K562 (cell line): Measurements from ENCODE around the gene SYT6. TPM values are rescaled to one million over a fixed set of nuclear protein-coding genes. Genes with fewer than 3 reads are reported as not detected.

Experiments
- ATAC-seq: fragments of 200-7000 bp; cut with Tn5 transposase; 3 replicates; pipeline ENCODE4 v1.9.1; 2020; ENCODE audit warnings: moderate library complexity
- BruUV-seq: library from RNA; stranded (reverse); fragments of 400-500 nt; replicated peaks from 2 replicates; lab custom pipeline; 2021; lab: Mats Ljungman, UMichigan
- CTCF ChIA-PET: fragments of 300-600 bp; formaldehyde crosslinking; extraction: SDS; loops from one replicate; lab custom pipeline; 2021; ENCODE audit warnings: low intra/inter-chr PET ratio; lab: Yijun Ruan, JAX
- POLR2A ChIA-PET: fragments of 300-600, 350-650 bp; sonication (Branson Sonifier 250); formaldehyde crosslinking; extraction: SDS; loops from one replicate; lab custom pipeline; 2021; ENCODE audit warnings: antibody characterized with exemption, inconsistent platforms; lab: Yijun Ruan, JAX
- DNase-seq, 4 experiments: peaks; one replicate each; pipeline versions ENCODE4 v3.0.0 to v3.0.0-alpha.2; 2011 to 2018; ENCODE audit warnings: low spot score in 3 of 4, mixed read lengths in 3 of 4; ENCODE audit errors: extremely low read depth in 1 of 4
- FAIRE-seq: peaks from 2 replicates; lab custom pipeline; 2011; peaks lifted over from hg19 to GRCh38; lab: Jason Lieb, UNC
- H2AFZ ChIP-seq: 2 replicates; pipeline ENCODE4 v1.6.0; 2011; ENCODE audit warnings: low read depth, low read length, control low read depth, inconsistent platforms
- H3K27ac ChIP-seq: fragments of 200-600 bp; 3 replicates; pipeline ENCODE4 v1.8.0; 2011; ENCODE audit warnings: low read depth, mild to moderate bottlenecking, control low read depth, inconsistent platforms, low read length, moderate library complexity, mixed read lengths; ENCODE audit errors: extremely low read depth
- H3K27me3 ChIP-seq, 2 experiments: fragments of 300-600 bp in 1 of 2; 2 replicates in 1 of 2; 3 replicates in 1 of 2; pipeline versions ENCODE4 v1.6.0 to v1.8.0; 2011; ENCODE audit warnings: inconsistent platforms in 2 of 2, low read length in 2 of 2, mild to moderate bottlenecking in 1 of 2, mixed read lengths in 1 of 2, moderate library complexity in 1 of 2; ENCODE audit not compliant: control insufficient read depth in 2 of 2, insufficient read depth in 2 of 2
- H3K36me3 ChIP-seq: fragments of 300-600 bp; 3 replicates; pipeline ENCODE4 v1.8.0; 2011; ENCODE audit warnings: mild to moderate bottlenecking, low read length, inconsistent platforms; ENCODE audit not compliant: control insufficient read depth, insufficient read depth
- H3K4me1 ChIP-seq, 2 experiments: fragments of 200-600 bp in 1 of 2; replicated peaks in 1 of 2; 2 replicates in 1 of 2; 3 replicates in 1 of 2; pipeline versions ENCODE4 v1.5.1 to v1.8.0; 2011; ENCODE audit warnings: inconsistent platforms in 2 of 2, low read length in 2 of 2, mild to moderate bottlenecking in 1 of 2, mixed read lengths in 1 of 2, moderate library complexity in 1 of 2; ENCODE audit not compliant: control insufficient read depth in 2 of 2, insufficient read depth in 2 of 2
- H3K4me2 ChIP-seq: 2 replicates; pipeline ENCODE4 v1.6.1; 2011; ENCODE audit warnings: low read length, control low read depth, inconsistent platforms, mixed read lengths; ENCODE audit not compliant: insufficient read depth
- H3K4me3 ChIP-seq: fragments of 200-600 bp; sonication (generic), shearing (Covaris generic); 2 replicates; pipeline ENCODE4 v1.5.1; 2016; ENCODE audit warnings: control low read depth, inconsistent platforms
- H3K79me2 ChIP-seq: fragments of 200-600 bp; 3 replicates; pipeline ENCODE4 v1.8.0; 2011; ENCODE audit warnings: low read length, inconsistent platforms; ENCODE audit not compliant: control insufficient read depth, insufficient read depth
- H3K9ac ChIP-seq, 2 experiments: 2 replicates each; pipeline versions ENCODE4 v1.6.0 to v1.6.1; 2011; ENCODE audit warnings: low read depth in 2 of 2, low read length in 2 of 2, control low read depth in 1 of 2, inconsistent platforms in 1 of 2, mild to moderate bottlenecking in 1 of 2, mixed read lengths in 1 of 2; ENCODE audit not compliant: insufficient read depth in 1 of 2
- H3K9me1 ChIP-seq: one replicate; pipeline ENCODE4 v1.6.0; 2011; ENCODE audit warnings: inconsistent platforms, mild to moderate bottlenecking, low read length, moderate library complexity; ENCODE audit not compliant: control insufficient read depth, insufficient read depth
- H3K9me3 ChIP-seq: replicated peaks from 2 replicates; pipeline ENCODE4 v1.5.1; 2011; ENCODE audit warnings: low read depth, low read length, inconsistent platforms; ENCODE audit not compliant: control insufficient read depth, insufficient read depth
- H4K20me1 ChIP-seq: replicated peaks from 2 replicates; pipeline ENCODE4 v1.6.1; 2011; ENCODE audit warnings: low read length, inconsistent platforms, mixed read lengths; ENCODE audit not compliant: control insufficient read depth, insufficient read depth
- CHD1 ChIP-seq: fragments of 200-600 bp; sonication (generic); IDR thresholded peaks from one replicate; pipeline ENCODE4 v1.6.1; 2012; ENCODE audit warnings: mild to moderate bottlenecking, moderate library complexity, low read length, inconsistent platforms
- FOXA1 ChIP-seq: fragments of 450-650 bp; IDR thresholded peaks from 2 replicates; pipeline ENCODE4 v1.6.1; 2016; ENCODE audit warnings: mild to moderate bottlenecking, borderline replicate concordance
- MTA3 ChIP-seq: fragments of 450-650 bp; formaldehyde crosslinking; IDR thresholded peaks from 2 replicates; pipeline ENCODE4 v1.6.1; 2017; ENCODE audit warnings: mild to moderate bottlenecking, borderline replicate concordance
- MYBL2 ChIP-seq, 2 experiments: fragments of 450-650 bp in 1 of 2; sonication (generic) in 1 of 2; formaldehyde crosslinking in 1 of 2; IDR thresholded peaks; 2 replicates each; pipeline versions ENCODE4 v1.6.1 to v1.8.1; 2017 to 2022; ENCODE audit warnings: borderline replicate concordance in 1 of 2, inconsistent platforms in 1 of 2, low read depth in 1 of 2, mild to moderate bottlenecking in 1 of 2, missing genetic modification reagents in 1 of 2, moderate library complexity in 1 of 2
- NCOR1 ChIP-seq: fragments of 450-650 bp; IDR thresholded peaks from 2 replicates; pipeline ENCODE4 v1.6.1; 2016; ENCODE audit warnings: mild to moderate bottlenecking, moderate library complexity
- PPARD ChIP-seq: fragments of 250-450 bp; sonication (Bioruptor Pico); IDR thresholded peaks from 2 replicates; pipeline ENCODE4 v1.8.0; 2022; ENCODE audit warnings: inconsistent platforms, mild to moderate bottlenecking, moderate library complexity
- TRIM25 ChIP-seq: fragments of 450-650 bp; IDR thresholded peaks from 2 replicates; pipeline ENCODE4 v1.7.0; 2016; ENCODE audit warnings: borderline replicate concordance
- ZNF408 ChIP-seq: fragments of 250-450 bp; sonication (Bioruptor Pico); IDR thresholded peaks from 2 replicates; pipeline ENCODE4 v1.4.0; 2020; ENCODE audit warnings: low read depth, mild to moderate bottlenecking, moderate library complexity
- ZNF518B ChIP-seq: fragments of 250-450 bp; sonication (Bioruptor Pico); IDR thresholded peaks from 2 replicates; pipeline ENCODE4 v1.5.0; 2021; ENCODE audit warnings: mild to moderate bottlenecking, moderate library complexity
- WGBS: fragments of 100-300 bp; shearing (Covaris generic); methylation state at CpG from one replicate; pipeline ENCODE4 v1.1.6; 2016; ENCODE audit warnings: low coverage, mixed read lengths; ENCODE audit not compliant: insufficient coverage; ENCODE audit errors: missing lambda C conversion rate; 5-methylcytosine and 5-hydroxymethylcytosine counted together
- in situ Hi-C: fragments of 300-500 bp; cut with MboI; formaldehyde crosslinking; loops from 4 replicates; pipeline ENCODE4 v1.15.0; 2018; ENCODE audit warnings: inconsistent platforms, mixed read lengths
- intact Hi-C: fragments of 100-400 bp; cut with micrococcal nuclease; formaldehyde crosslinking; loops from 2 replicates; pipeline ENCODE4 v1.14.2; 2022
- polyA plus RNA-seq, 8 experiments: library from polyadenylated mRNA; depleted of rRNA in 4 of 8; stranded (reverse) in 5 of 8; unstranded in 3 of 8; fragments of >200 nt; fragmentation: Nextera tagmentation in 2 of 8; fragmentation: Illumina TruSeq in 1 of 8; extraction: Ambion mirVana in 2 of 8; extraction: Trizol in 1 of 8; gene quantifications; 2 replicates each; pipeline versions ENCODE4 v1.2.1 to v1.2.3, GENCODE V29; 2011 to 2014; ENCODE audit warnings: inconsistent platforms in 1 of 8, missing spikeins in 1 of 8
- total RNA-seq, 7 experiments: library from RNA; depleted of rRNA in 6 of 7; stranded (reverse); fragments of >200 nt in 6 of 7; fragmentation: Illumina TruSeq in 2 of 7; extraction: Trizol in 2 of 7; gene quantifications; 2 replicates each; pipeline versions ENCODE4 v1.2.1 to v1.2.3, GENCODE V29; 2011 to 2021; ENCODE audit warnings: low replicate concordance in 1 of 7

Gene SYT6
- total and polyA plus RNA-seq, 9 of the 15 experiments (the other 6 are each of a cell fraction or from before 2014, with no cell fraction given), result 0.06 TPM; not detected in 8

GRCh38 chr1:114075105-114075504 is 78.6 kb downstream of the SYT6 start:
- BruUV-seq, result no TSS peak
- H3K9me3 ChIP-seq, result no peaks in the 10 kb centered on the region; the same call in 1 of the 2 replicates
- in situ Hi-C loops (no loop called here), intact Hi-C loops (no loop called here)
- H3K4me3 ChIP-seq, result no peak overlapping the region
- ATAC-seq, result no peak
- H3K36me3 ChIP-seq, result no peaks in the 10 kb centered on the region
- no peak for FAIRE-seq
- WGBS, result 12% methylated on average over 2 of the region's 2 CpGs
- no peaks in the 10 kb centered on the region; a peak in 1 of 5 replicates for H3K27me3 ChIP-seq
- H3K27ac ChIP-seq, result no peak overlapping the region
- CTCF ChIA-PET, result no interaction called here
- H2AFZ ChIP-seq, result no peak overlapping the region
- peaks cover 5 to 21% of the 10 kb centered on the region in 2 experiments; a peak in 3 of 5 replicates for H3K4me1 ChIP-seq
- no peak for DNase-seq
- TF ChIP-seq NCOR1 (no peak), PPARD (CRISPR knock-in tag) (no peak), MTA3 (no peak), CHD1 (no peak), ZNF408 (CRISPR knock-in tag) (no peak), FOXA1 (no peak), TRIM25 (no peak), ZNF518B (no peak), MYBL2 (IDR thresholded peaks at IDR 0.05; ENCODE audit: low read depth) (no peak), MYBL2 (CRISPR knock-in tag; IDR thresholded peaks at IDR 0.05; ENCODE audit: borderline replicate concordance) (no peak)
- H3K9ac ChIP-seq, result no peak overlapping the region
- H3K9me1 ChIP-seq, result no peaks in the 10 kb centered on the region
- H4K20me1 ChIP-seq, result no peaks in the 10 kb centered on the region
- no peak overlapping the region for H3K4me2 ChIP-seq
- POLR2A ChIA-PET, result interaction anchor here (1.6 kb wide), 1 partner anchor 9 kb away, joined by 7 read pairs; no protein-coding TSS in a partner anchor
- H3K79me2 ChIP-seq, result no peaks in the 10 kb centered on the region
